AG08395 (cell line): ENCODE measurements around the gene FHIT.

Source experiments
- DNase-seq: peaks from one replicate; pipeline ENCODE4 v3.0.0; 2012; ENCODE audit warnings: mixed read lengths, low spot score

The FHIT gene

GRCh38 chr3:59877263-59878037 is 1373.8 kb downstream of the FHIT start:
- DNase-seq, result no peak

GRCh38 chr3:59876533-59877062 is 1374.7 kb downstream of the FHIT start:
- DNase-seq, result no peak

GRCh38 chr3:59873576-59874230 is 1377.5 kb downstream of the FHIT start:
- DNase-seq, result no peak

GRCh38 chr3:59872128-59872527 is 1379.1 kb downstream of the FHIT start:
- no peak for DNase-seq

GRCh38 chr3:59867185-59868002 is 1383.9 kb downstream of the FHIT start:
- DNase-seq, result no peak

- no peak for DNase-seq
These were observed 1385.2 kb downstream of the FHIT start for GRCh38 chr3:59866076-59866475.

- no peak for DNase-seq
These were observed 1385.9 kb downstream of the FHIT start for GRCh38 chr3:59865351-59865750.

- DNase-seq, result peak; percentile 18
These were observed 1388.6 kb downstream of the FHIT start for GRCh38 chr3:59862686-59863085.

- DNase-seq, result peak; percentile 84
These were observed 1393.5 kb downstream of the FHIT start for GRCh38 chr3:59857589-59858346.

GRCh38 chr3:59856934-59857460 is 1394.3 kb downstream of the FHIT start:
- no peak for DNase-seq

- no peak for DNase-seq
These were observed 1397.1 kb downstream of the FHIT start for GRCh38 chr3:59854061-59854709.

- no peak for DNase-seq
These were observed 1400.8 kb downstream of the FHIT start for GRCh38 chr3:59850417-59850816.

GRCh38 chr3:59845386-59845785 is 1405.9 kb downstream of the FHIT start:
- DNase-seq, result no peak

GRCh38 chr3:59843821-59844220 is 1407.4 kb downstream of the FHIT start:
- no peak for DNase-seq

GRCh38 chr3:59839810-59840515 is 1411.3 kb downstream of the FHIT start:
- no peak for DNase-seq

- peak; percentile 45 for DNase-seq
These were observed 1412.0 kb downstream of the FHIT start for GRCh38 chr3:59839283-59839682.

GRCh38 chr3:59836531-59836930 is 1414.7 kb downstream of the FHIT start:
- no peak for DNase-seq

GRCh38 chr3:59832702-59833101 is 1418.5 kb downstream of the FHIT start:
- DNase-seq, result no peak

- no peak for DNase-seq
These were observed 1419.0 kb downstream of the FHIT start for GRCh38 chr3:59832241-59832640.

- DNase-seq, result no peak
These were observed 1419.9 kb downstream of the FHIT start for GRCh38 chr3:59831394-59831793.
